HG03097 (cell line): Measurements from ENCODE around the gene ZNF423.

Experiments
- ATAC-seq: cut with Tn5 transposase; IDR thresholded peaks from one replicate; pipeline ENCODE4 v1.9.1; 2021; ENCODE audit not compliant: unreplicated experiment, low FRiP score

ZNF423 gene

DNA sequence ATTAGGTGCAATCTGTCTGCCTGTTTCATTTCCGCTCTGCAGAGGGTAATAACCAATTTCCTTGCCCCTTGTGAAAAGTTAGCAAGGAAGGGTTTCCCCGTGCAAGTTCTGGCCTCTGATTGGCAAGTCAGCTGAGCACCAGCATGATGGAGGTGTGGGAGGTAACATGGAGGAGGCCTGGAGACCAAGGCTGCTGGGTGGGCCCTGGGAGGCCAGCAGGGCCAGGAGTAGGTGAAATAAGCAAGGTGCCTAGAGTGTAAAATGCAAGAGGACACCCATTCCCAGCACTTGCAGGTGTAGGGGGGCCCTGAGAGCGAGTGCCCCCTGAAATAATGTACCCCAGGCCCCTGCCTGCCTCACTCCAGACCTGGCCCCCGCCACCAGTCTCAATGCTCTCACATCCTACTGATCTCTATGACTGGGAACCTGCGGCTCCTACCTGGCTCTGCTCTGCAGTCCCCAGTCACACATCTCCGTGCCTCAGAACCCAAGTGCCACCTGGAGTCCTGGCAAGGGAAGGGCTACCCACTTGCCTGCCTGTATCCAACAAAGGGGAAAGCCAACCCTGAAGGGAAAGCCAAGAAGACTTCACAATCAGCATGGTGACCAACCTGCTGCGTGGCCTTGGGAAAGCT is 366.1 kb downstream of the ZNF423 start:
- no peak for ATAC-seq

DNA sequence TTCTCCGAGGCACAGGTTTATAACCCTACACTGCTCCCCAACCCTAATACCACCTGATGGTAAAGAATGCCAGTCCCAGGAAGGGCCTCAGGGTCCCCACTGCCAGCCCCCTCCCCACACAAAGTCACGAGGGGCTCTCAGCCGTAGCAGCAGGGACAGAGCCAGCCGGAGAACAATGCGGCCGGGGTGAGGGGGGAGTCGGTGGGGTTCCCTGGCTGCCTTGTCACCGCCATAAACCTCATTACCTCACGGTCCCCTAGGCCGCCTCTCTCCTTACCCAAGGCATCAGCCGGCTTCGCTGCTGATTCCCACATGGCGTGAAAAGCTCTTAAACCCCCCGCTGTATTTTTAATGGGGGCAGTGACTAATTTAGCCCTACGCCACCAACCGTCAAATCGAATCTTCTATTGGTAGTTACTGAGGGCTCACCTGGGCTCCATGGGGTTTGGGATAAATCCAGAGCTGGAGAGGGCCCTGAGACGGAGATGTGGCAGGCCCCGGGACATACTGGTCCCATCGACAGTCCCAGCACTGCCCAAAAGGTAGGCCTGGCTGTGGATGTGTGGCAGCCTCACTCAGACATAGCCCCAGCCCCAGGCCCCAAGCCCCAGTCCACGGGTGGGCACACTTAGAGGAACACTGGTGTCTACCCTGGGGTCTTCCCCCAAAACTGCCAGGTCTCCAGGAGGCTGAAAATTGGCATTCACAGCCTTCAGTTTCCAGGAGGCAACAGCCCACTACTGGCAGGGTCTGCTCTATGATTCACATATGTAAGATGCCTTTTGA is 367.0 kb downstream of the ZNF423 start:
- no peak for ATAC-seq

DNA sequence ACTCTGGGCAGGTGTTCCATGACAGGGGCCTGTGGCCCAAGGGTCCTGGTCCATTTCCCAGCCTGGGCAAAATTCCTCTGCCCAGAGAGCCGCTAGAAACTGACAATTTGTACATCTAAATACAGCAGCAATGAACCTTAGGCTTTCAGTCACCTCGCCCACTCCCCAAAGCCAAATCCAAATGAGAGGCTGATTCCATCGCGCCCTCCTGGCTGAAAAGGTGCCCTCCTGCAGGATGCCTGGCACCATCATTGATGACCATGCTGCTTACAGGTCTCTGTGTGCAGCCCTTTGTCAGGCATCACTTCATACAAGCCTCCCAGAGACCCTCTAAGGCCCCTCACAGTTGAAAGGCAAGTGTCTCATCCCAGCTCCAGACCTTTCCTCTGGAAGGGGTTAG is 367.6 kb downstream of the ZNF423 start:
- ATAC-seq = no peak

DNA sequence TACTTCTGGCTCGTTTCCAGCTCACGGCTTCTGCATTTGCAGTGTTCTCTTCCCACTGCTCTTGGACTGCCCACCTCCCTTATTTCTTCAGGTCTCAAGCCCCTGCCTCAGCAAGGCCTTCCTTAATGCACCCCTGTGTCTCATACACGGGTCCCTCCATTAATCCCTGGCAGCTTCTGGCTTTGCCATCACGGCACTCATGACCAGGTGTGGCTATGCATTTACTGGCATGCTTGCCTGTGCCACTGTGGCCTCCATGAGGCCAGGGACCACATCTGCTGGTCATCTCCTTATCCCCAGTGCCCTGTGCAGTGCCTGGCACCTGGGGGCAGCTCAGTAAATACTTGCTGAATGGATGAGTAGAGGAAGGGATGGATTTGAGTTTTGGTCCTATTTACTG is 368.2 kb downstream of the ZNF423 start:
- no peak for ATAC-seq

DNA sequence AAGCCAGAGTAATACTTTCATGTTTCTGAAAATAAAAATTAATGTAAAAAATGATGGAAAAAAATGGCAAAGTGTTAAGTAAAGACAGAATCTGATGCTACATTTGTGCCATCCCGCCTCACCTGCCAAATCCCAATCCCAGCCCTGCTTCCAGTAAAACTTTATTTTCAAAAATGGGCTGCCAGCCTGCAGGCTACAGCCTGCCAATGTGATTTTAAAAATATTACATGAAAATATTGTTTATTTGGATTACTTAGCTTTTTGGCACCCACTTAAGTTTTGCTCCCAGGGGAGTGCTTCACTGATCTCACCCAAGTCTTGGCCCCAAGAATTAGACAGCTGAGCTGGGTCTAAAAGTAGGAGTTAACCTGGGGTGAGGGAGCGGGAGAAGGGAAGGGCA is 369.5 kb downstream of the ZNF423 start:
- ATAC-seq = no peak

DNA sequence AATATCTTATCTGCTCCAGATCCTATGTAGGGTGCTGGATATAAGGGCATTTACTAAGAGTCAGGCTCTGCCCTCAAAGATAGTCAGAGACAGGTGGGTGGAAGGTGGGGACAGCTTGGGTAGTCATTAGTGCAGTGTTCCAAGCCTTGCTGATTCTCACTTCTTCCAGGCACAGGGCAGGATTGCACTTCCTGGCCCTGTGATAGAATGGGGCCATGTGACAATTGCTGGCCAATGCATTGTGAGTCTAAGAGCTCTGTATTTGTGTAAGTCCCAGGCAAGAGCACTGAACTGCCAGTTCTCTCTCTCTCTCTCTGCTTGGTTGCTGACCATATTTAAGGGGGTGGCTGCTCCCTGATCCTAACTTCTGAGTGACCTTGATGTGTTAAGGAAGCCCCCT is 370.2 kb downstream of the ZNF423 start:
- no peak for ATAC-seq

DNA sequence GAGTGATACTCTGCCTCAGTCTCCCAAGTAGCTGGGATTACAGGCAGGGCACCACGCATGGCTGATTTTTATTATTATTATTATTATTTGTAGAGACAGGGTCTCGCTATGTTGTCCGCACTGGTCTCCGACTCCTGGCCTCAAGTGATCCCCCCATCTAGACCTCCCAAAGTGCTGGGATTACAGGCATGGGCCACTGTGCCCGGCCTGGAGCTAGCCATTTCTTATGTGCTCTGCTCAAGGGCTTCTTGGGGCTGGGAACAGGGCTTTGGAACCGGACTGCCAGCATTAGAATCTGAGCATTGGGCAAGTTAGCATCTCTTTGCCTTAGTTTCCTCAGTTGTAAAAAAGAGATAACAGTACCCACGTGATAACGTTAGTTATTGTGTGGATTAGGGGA is 371.0 kb downstream of the ZNF423 start:
- no peak for ATAC-seq

DNA sequence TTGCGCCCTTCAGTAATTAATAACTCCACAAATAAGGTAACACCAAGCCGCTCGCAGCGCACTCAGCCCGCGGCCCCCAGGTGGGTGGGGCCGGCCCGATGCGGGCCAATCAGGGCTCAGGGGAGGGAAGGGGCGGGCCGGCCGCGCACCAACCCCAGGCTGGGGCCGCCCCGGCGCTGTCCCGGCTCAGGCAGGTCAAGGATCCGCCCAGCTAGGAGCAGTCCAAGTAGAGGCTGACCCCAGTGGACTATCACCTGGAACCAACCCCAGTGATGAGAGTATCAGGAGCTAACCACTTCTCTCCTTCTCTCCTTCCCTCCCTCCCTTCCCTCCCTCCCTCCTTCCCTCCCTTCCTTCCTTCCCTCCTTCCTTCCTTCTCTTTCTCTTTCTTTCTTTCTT is 371.5 kb downstream of the ZNF423 start:
- ATAC-seq = no peak

DNA sequence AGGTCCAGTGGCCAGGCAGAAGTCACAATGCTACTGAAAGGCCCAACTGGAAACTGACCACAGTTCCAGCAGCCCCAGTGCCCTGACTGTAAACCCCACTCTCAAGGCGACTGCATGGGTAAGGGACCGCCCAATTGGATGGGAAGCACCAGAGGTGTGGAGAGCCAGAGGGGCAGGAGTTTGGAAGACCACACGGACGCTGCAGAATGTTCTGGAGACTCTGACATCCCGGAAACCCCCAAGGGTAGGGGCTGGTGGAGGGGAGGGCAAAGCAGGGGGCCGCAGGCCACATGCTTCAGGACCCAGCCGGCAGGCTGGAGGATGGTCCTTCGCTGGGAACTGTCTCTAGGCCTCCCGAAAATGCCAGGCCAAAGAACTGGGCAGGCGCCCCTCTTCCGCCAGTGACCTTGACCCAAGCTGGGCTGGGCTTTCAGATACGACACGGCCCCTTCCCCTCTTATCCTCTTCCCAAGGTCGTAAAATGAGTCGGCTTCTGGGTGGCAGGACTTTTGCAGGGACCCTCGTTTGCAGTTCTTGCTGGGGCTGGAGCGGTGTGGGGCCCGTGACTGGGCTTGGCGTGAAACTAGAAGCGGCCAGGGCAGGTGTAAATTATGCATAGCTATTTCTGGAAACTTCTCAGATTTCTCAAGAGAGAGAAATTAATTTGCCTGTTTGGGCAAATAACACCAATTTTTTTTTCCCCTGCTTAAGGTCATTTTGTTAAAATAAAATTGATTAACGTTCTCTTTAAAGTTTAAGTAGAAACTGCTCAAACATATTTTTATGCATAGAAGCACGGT is 372.1 kb downstream of the ZNF423 start:
- ATAC-seq = no peak

DNA sequence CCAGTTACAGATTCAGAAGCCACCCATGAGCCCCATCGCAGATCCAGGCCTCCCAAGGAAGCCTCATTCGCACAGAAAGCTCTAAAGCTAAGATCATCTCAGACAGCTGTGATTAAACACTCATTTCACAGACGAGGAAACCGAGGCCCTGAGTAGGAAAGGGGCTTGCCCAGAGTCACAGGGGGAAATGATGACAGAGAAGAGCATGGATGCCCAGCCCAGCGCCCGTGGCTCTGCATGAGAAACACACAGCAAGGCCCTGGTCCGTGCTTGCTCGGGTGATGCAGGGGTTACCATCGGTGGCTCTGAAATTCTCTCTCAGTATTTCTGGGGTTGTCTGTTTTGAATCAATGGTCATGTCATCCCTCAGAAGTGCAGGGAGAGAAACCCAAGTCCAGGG is 372.7 kb downstream of the ZNF423 start:
- no peak for ATAC-seq

DNA sequence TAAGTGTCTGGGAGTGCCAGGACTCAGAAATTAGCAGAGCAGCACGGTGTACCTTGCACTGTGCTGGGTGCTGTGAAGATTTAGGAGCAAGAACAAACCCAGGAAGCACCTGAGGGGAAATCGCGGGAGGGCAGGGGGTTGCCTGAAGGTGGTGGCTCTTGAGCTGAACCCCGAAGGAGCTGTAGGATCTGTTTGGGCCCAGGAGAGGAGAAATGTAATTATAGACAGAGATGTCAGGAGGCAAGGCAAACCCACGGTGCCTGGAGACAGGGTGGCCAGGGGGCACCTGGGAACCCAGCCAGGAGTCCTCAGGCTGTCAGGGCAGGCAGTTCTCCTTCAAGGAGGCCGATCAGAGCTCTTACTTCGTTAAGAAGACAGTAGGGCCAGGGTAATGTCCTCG is 373.2 kb downstream of the ZNF423 start:
- ATAC-seq = no peak

DNA sequence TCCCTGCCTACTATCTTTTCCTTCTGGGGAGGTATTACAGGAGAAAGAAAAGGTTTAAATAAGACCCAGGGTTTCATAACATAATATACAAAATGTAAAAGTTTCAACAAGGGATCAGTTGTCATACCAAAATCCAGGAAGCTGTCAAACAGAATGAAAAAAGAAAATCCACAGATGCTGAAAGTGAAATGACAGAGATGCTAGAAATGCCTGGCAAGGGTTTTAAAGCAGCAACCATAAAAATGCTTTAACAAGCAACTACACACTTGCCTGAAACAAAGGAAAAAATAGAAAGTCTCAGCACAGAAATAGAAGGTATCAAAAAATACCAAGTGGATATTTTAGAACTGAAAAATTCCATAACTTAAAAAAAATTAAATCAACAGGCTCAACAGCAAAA is 377.3 kb downstream of the ZNF423 start:
- no peak for ATAC-seq

DNA sequence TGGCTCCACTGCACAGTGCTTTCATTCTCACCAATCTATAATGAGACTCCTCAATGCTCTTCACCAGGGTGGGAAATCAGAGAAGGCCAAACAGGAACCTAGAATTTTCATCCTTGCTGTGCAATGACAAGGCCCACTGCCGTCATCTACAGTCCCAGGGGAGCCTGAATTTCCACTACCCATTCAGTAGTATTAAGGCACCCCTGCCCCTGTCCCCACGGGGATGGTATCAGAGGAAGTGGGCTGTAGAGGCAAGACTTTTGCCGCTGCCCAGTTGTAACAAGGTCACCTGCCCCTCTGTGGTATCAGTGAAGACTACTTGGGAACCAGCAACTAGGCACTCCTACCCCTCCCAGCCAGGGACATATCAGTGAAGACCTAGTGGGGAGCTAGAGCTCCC is 377.8 kb downstream of the ZNF423 start:
- ATAC-seq = no peak

DNA sequence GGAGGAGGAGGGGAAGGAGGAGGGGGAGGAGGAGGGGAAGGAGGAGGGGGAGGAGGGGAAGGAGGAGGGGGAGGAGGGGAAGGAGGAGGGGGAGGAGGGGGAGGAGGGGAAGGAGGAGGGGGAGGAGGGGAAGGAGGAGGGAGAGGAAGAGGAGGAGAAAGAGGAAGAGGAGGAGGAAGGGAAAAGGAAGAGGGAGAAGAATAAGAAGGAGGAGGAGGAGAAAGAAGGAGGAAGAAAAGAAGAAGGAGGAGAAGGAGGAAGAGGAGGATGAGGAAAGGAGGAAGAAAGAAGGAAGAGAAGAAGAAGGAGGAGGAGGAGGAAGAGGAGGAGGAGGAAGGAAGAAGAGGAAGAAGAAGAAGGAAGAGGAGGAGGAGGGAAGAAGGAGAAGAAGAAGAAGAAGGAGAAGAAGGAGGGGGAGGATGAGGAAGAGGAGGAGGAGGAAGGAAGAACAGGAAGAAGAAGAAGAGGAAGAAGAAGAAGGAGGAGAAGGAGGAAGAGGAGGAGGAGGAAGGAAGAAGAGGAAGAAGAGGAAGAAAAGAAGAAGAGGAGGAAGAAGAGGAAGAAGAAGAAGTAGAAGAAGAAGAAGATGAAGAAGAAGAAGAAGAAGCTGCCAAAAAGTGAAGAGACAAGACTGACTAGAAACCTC is 378.5 kb downstream of the ZNF423 start:
- no peak for ATAC-seq

DNA sequence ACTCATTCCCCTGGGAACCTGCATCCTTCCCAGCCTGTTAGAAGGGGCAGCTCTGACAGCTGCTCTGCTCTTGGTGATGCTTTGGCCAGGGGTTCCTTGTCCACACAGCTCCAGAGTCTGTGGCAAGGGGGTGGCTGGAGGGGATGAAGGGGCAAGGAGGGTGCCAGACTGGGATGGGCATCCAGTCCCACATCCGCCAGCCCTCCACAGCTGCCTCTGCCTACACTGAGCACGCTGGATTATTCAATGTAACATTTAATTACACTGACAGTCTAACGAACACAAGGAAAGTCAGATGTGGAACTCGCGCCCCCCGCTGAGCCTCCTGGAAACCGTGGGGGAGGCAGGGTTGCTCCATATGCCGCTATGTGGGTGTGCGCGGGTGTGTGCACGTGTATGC is 381.2 kb downstream of the ZNF423 start:
- no peak for ATAC-seq

DNA sequence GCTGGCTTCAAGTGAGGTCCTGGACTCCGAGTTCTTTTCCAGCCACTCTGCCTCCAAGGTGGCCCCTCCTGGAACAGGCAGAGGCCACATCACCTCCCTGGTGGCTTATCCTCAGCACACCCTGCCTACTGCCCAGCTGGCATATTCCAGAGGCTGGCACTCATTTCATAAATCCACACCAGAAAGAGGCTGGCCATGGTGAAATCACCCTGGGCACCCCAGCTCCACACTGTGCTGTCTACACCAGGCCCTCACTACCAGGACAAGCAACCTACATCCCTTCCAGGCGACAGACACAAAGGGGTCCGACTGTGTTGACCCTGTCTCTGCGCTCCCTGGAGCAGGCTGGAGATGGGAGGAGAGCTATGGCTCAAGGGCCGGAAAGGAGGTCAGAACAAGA is 382.1 kb downstream of the ZNF423 start:
- ATAC-seq = no peak

DNA sequence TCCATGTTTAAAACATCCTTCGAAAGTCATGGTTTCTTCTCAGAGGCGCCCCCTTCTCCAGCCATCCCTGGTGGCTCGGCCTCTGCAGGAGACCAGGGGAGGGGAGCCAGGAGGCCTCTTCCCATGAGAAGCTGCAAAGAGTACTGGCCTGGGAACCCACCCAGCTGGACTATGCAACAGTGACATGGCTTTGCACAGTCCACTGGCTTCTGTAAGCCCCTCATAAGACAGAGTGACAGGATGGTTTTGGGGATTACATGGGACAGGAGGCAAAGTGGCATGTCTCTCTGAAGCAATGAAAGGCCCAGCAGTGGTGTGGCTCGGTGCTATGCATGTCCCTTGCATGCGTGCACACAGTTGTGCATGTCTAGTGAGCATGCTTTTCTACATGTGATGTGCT is 382.8 kb downstream of the ZNF423 start:
- ATAC-seq = no peak

DNA sequence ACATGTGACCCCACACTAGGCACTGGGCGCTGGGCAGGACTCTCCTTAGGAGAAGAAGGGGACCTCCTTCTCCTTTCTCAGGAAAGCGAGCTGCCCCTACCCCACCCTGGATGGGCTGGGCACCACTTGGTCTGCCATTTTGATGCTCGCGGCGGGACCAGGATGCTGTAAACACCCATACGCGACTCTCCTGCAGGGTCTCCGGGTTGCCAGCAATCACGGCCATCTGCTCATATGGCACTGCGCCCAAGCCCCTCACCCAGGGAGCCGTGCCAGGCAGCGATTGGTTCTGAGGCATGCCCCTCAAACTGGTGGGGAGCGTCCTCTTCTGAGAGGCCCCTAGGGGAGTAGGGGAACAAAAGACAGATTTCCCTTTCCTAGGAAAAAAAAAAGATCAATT is 383.3 kb downstream of the ZNF423 start:
- no peak for ATAC-seq

DNA sequence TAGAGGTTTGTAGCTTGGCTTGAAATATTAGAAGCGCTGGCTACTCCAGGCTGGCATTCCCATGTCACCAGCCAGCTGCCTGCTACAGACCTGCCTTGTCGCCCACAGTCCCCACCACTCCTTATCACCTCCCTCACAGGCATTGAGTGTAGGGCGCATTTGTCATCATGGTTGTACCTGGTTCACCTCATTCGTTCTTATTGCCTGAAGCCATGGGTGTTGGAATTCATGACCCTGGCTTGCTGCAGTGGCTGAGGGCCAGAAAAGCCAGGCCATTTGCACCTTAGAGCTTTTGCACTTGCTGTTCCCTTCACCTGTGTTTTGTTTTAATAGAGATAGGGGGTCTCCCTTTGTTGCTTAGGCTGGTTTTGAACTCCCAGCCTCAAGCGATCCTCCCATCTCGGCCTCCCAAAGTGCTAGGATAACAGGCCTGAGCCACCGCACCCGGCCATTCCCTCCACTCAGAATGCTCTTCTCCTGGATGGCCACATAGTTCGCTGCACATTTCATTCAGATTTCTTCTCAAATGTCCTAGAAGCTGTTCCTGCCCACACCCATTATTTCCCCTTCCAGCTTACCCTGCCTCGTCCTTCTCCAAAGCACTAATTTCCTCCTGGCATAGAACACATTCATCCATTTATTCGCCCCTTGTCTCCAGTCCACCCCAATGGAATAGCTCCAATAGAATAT is 384.7 kb downstream of the ZNF423 start:
- no peak for ATAC-seq

DNA sequence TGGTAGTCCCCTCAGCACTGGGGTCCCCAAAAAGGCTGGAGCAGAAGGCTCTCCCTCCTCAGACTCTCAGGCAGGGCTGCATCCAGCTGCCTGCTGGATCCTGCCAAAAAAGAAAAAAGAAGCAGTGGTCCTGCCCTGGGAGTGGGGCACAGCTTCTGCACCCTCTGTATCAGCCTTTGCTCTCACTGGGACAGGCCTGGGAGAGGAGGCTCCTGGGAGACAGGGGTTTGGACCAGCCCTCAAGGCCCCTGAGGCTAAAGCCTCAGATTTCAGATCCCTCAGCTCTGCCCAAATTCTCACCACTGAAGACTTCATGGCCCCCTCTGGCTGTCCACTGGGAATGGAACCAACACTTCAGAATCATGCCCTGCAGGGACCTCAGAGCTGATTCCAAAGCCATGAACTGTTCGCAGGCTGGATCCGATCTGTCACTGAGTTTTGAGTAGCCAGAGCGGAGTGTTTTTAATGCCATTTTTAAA is 385.4 kb downstream of the ZNF423 start:
- ATAC-seq = no peak
